CD14-positive monocyte (primary cell): ENCODE measurements around the gene SEZ6L. TPM values are rescaled to one million over a fixed set of nuclear protein-coding genes. Genes with fewer than 3 reads are reported as not detected.

Experiments used
- DNase-seq, 3 donors: peaks; one replicate each; pipeline ENCODE4 v3.0.0-alpha.2; 2011 to 2022
- H2AFZ ChIP-seq: 2 replicates; pipeline ENCODE4 v1.6.0; 2012; ENCODE audit warnings: mild to moderate bottlenecking, low read depth, low read length, inconsistent platforms; ENCODE audit not compliant: insufficient read depth, poor library complexity, severe bottlenecking
- H3K27ac ChIP-seq, 2 donors: 1 replicate in 1 of 2; 2 replicates in 1 of 2; pipeline ENCODE4 v1.5.1; 2012 to 2013; ENCODE audit warnings: low read length in 2 of 2, control low read depth in 1 of 2, inconsistent platforms in 1 of 2, low read depth in 1 of 2, mild to moderate bottlenecking in 1 of 2
- H3K27me3 ChIP-seq, 2 donors: one replicate each; pipeline versions ENCODE4 v1.6.0 to v1.6.1; 2011 to 2013; ENCODE audit warnings: low read length in 2 of 2; ENCODE audit not compliant: control insufficient read depth in 2 of 2, insufficient read depth in 2 of 2
- H3K36me3 ChIP-seq, 2 donors: replicated peaks in 1 of 2; 1 replicate in 1 of 2; 2 replicates in 1 of 2; pipeline versions ENCODE4 v1.5.1 to v1.6.1; 2012 to 2013; ENCODE audit warnings: low read length in 2 of 2, control low read depth in 1 of 2, inconsistent platforms in 1 of 2, mild to moderate bottlenecking in 1 of 2; ENCODE audit not compliant: insufficient read depth in 2 of 2, control insufficient read depth in 1 of 2
- H3K4me1 ChIP-seq, 2 donors: 1 replicate in 1 of 2; 2 replicates in 1 of 2; pipeline versions ENCODE4 v1.5.1 to v1.6.1; 2012 to 2013; ENCODE audit warnings: low read length in 2 of 2, control low read depth in 1 of 2, inconsistent platforms in 1 of 2, mild to moderate bottlenecking in 1 of 2, moderate library complexity in 1 of 2; ENCODE audit not compliant: insufficient read depth in 2 of 2, control insufficient read depth in 1 of 2
- H3K4me2 ChIP-seq: replicated peaks from 2 replicates; pipeline ENCODE3; 2012; ENCODE audit warnings: low read length, moderate library complexity, mild to moderate bottlenecking; ENCODE audit not compliant: poor library complexity, severe bottlenecking; ENCODE audit errors: extremely low read depth
- H3K4me3 ChIP-seq, 3 experiments: fragments of 200-600 bp in 1 of 3; sonication (generic) in 1 of 3; replicated peaks in 1 of 3; 1 replicate in 2 of 3; 2 replicates in 1 of 3; pipeline ENCODE4 v1.5.1; 2011 to 2013; ENCODE audit warnings: low read length in 3 of 3, mild to moderate bottlenecking in 3 of 3, control low read depth in 2 of 3, low read depth in 2 of 3, inconsistent platforms in 1 of 3, moderate library complexity in 1 of 3
- H3K79me2 ChIP-seq: 2 replicates; pipeline ENCODE4 v1.6.0; 2012; ENCODE audit warnings: mild to moderate bottlenecking, control low read depth, inconsistent platforms, low read length, moderate library complexity; ENCODE audit not compliant: insufficient read depth
- H3K9ac ChIP-seq: 2 replicates; pipeline ENCODE4 v1.6.0; 2017; ENCODE audit warnings: low read length, mild to moderate bottlenecking; ENCODE audit not compliant: insufficient read depth, poor library complexity, severe bottlenecking
- H3K9me3 ChIP-seq, 2 donors: replicated peaks in 1 of 2; 1 replicate in 1 of 2; 2 replicates in 1 of 2; pipeline versions ENCODE4 v1.5.1 to v1.6.1; 2012 to 2013; ENCODE audit warnings: low read length in 2 of 2, control low read depth in 1 of 2; ENCODE audit not compliant: control insufficient read depth in 1 of 2, insufficient read depth in 1 of 2
- H4K20me1 ChIP-seq: 2 replicates; pipeline ENCODE4 v1.6.0; 2012; ENCODE audit warnings: mild to moderate bottlenecking, low read length, control low read depth, moderate library complexity; ENCODE audit not compliant: insufficient read depth
- H3K27ac Mint-ChIP-seq, 7 donors: one replicate each; pipeline ENCODE4 v1.8.0; 2020; ENCODE audit warnings: mild to moderate bottlenecking in 7 of 7, mixed read lengths in 7 of 7, moderate library complexity in 6 of 7, inconsistent platforms in 2 of 7
- H3K27me3 Mint-ChIP-seq, 3 donors: one replicate each; pipeline ENCODE4 v1.8.0; 2021 to 2022; ENCODE audit warnings: low read depth in 3 of 3, mild to moderate bottlenecking in 3 of 3, mixed read lengths in 3 of 3, moderate library complexity in 3 of 3, inconsistent platforms in 1 of 3
- H3K36me3 Mint-ChIP-seq, 2 donors: one replicate each; pipeline ENCODE4 v1.8.0; 2020; ENCODE audit warnings: mixed read lengths in 2 of 2, inconsistent platforms in 1 of 2, mild to moderate bottlenecking in 1 of 2
- H3K4me1 Mint-ChIP-seq: one replicate; pipeline ENCODE4 v1.8.0; 2020; ENCODE audit warnings: mild to moderate bottlenecking, mixed read lengths
- H3K4me3 Mint-ChIP-seq, 2 donors: one replicate each; pipeline ENCODE4 v1.8.0; 2020; ENCODE audit warnings: mild to moderate bottlenecking in 2 of 2, mixed read lengths in 2 of 2, moderate library complexity in 1 of 2
- H3K9me3 Mint-ChIP-seq, 7 donors: one replicate each; pipeline ENCODE4 v1.8.0; 2020 to 2022; ENCODE audit warnings: mixed read lengths in 7 of 7, mild to moderate bottlenecking in 6 of 7, moderate library complexity in 6 of 7, inconsistent platforms in 2 of 7
- WGBS: methylation state at CpG from one replicate; pipeline ENCODE4 v1.1.5; 2013; ENCODE audit warnings: missing lambda C conversion rate; ENCODE audit not compliant: insufficient coverage; 5-methylcytosine and 5-hydroxymethylcytosine counted together
- intact Hi-C, 2 donors: fragments of 100-400 bp; cut with micrococcal nuclease; formaldehyde crosslinking; loops; one replicate each; pipeline versions ENCODE4 v1.15.0 to v1.15.1; 2023
- polyA plus RNA-seq, 3 donors: library from polyadenylated mRNA; depleted of rRNA in 1 of 3; unstranded in 2 of 3; stranded (reverse) in 1 of 3; fragments of 300-500 nt in 2 of 3; fragments of >200 nt in 1 of 3; fragmentation: Illumina TruSeq in 2 of 3; gene quantifications; 1 replicate in 2 of 3; 2 replicates in 1 of 3; pipeline ENCODE4 v1.2.3, GENCODE V29; 2012 to 2021
- TF ChIP-seq, protein P1 (sequence below): fragments of 200-600 bp; IDR thresholded peaks from one replicate; pipeline ENCODE4 v1.8.0; 2022; ENCODE audit warnings: antibody characterized with exemption, mild to moderate bottlenecking

SEZ6L gene
- polyA plus RNA-seq, 3 donors: 0.43 to 2.8 (median 0.71) TPM

DNA sequence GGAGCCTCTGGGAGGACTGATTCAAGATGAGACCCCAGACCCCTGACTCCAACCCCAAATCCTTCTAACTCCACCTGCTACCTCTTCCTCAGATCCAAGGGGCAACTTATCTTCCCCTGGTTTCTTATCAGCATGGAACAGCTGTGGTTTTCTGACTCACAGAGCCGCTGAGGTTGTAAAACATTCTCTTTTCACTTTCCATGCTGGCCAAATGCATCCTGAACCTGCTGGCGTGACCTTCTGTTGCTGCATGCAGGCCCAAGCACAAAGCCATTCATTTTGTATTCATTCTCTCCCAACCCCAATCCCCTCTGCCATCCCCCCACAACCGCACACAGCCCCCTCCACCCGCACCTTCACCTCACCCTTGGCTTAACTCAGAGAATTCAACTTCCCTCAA is 70.3 kb downstream of the SEZ6L start:
- Histone ChIP-seq H3K79me2 (no peaks in the 10 kb centered on the region), H2AFZ (no peak overlapping the region), H3K27me3 (no peaks in the 10 kb centered on the region), H3K4me1 (no peaks in the 10 kb centered on the region), H3K9ac (no peak overlapping the region), H3K4me2 (no peak overlapping the region), H3K9me3 (no peaks in the 10 kb centered on the region), H3K4me3 (no peak overlapping the region), H3K27ac (no peak overlapping the region), H3K36me3 (no peaks in the 10 kb centered on the region), H4K20me1 (no peaks in the 10 kb centered on the region)
- H3K4me1 Mint-ChIP-seq: no peaks in the 10 kb centered on the region
- H3K27me3 Mint-ChIP-seq: peaks cover 0 to 7% (median 5%) of the 10 kb centered on the region in 3 donors
- no peak for DNase-seq
- no peaks in the 10 kb centered on the region for H3K9me3 Mint-ChIP-seq
- no peak overlapping the region for H3K27ac Mint-ChIP-seq
- no peaks in the 10 kb centered on the region for H3K36me3 Mint-ChIP-seq
- H3K4me3 Mint-ChIP-seq: no peak overlapping the region
- TF ChIP-seq, protein P1, sequence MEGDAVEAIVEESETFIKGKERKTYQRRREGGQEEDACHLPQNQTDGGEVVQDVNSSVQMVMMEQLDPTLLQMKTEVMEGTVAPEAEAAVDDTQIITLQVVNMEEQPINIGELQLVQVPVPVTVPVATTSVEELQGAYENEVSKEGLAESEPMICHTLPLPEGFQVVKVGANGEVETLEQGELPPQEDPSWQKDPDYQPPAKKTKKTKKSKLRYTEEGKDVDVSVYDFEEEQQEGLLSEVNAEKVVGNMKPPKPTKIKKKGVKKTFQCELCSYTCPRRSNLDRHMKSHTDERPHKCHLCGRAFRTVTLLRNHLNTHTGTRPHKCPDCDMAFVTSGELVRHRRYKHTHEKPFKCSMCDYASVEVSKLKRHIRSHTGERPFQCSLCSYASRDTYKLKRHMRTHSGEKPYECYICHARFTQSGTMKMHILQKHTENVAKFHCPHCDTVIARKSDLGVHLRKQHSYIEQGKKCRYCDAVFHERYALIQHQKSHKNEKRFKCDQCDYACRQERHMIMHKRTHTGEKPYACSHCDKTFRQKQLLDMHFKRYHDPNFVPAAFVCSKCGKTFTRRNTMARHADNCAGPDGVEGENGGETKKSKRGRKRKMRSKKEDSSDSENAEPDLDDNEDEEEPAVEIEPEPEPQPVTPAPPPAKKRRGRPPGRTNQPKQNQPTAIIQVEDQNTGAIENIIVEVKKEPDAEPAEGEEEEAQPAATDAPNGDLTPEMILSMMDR: no peak
- intact Hi-C loops: no loop called here
- WGBS: 5% methylated on average over 4 of the region's 4 CpGs

DNA sequence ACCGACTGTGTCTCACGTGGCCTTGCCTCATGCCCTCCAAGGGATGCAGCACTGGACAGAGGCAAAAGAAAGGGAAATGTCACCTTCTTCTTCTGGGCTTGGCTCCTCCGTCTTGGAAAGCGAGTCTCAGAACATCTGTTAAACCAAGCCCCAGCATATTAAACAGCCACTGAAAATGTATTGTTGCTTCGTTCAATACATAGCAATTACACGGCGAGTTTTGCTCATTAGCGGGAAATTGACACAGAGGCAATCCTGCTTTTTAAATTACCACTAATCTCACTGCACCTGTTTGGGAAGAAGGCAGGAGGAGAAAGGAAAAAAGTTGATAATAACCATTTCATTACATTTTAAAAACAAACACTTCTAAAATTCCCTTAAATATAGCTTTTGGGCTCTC is 72.1 kb downstream of the SEZ6L start:
- Mint-ChIP-seq H3K4me3 (no peak overlapping the region), H3K27me3 (peaks cover 0 to 7% (median 5%) of the 10 kb centered on the region in 3 donors), H3K9me3 (no peaks in the 10 kb centered on the region), H3K36me3 (no peaks in the 10 kb centered on the region), H3K4me1 (no peaks in the 10 kb centered on the region), H3K27ac (no peak overlapping the region)
- Histone ChIP-seq H3K79me2 (no peaks in the 10 kb centered on the region), H3K4me1 (no peaks in the 10 kb centered on the region), H3K4me2 (no peak overlapping the region), H3K27me3 (no peaks in the 10 kb centered on the region), H3K9ac (no peak overlapping the region), H3K4me3 (no peak overlapping the region), H3K27ac (no peak overlapping the region), H4K20me1 (no peaks in the 10 kb centered on the region), H3K36me3 (no peaks in the 10 kb centered on the region), H3K9me3 (no peaks in the 10 kb centered on the region), H2AFZ (no peak overlapping the region)
- no peak for DNase-seq
- WGBS: 85% methylated on average over 4 of the region's 8 CpGs
- TF ChIP-seq, protein P1: no peak
- intact Hi-C loops: no loop called here
